K562 (cell line): ENCODE data around the gene HMGCL. TPM values are rescaled to one million over a fixed set of nuclear protein-coding genes. Genes with fewer than 3 reads are reported as not detected.
A peak's percentile ranks its signal among the peaks of the same experiment; 100 is the strongest.

Experiments
- BCL6 ChIP-seq: fragments of 250-450 bp; sonication (Bioruptor Pico); IDR thresholded peaks from 2 replicates; pipeline ENCODE4 v1.4.0; 2020
- CBFA2T3 ChIP-seq: fragments of 450-650 bp; IDR thresholded peaks from 2 replicates; pipeline ENCODE4 v1.6.1; 2017
- DACH1 ChIP-seq: fragments of 450-650 bp; IDR thresholded peaks from 2 replicates; pipeline ENCODE4 v1.6.1; 2018; ENCODE audit not compliant: partially characterized antibody
- FOXK1 ChIP-seq: sonication (generic); formaldehyde crosslinking; IDR thresholded peaks from 2 replicates; pipeline ENCODE4 v1.8.0; 2022; ENCODE audit warnings: missing genetic modification reagents, mild to moderate bottlenecking, borderline replicate concordance
- HNRNPH1 ChIP-seq: fragments of 200-400 bp; formaldehyde crosslinking; optimal IDR thresholded peaks from 2 replicates; pipeline ENCODE3; 2017; ENCODE audit warnings: low read depth, mild to moderate bottlenecking, low read length, moderate library complexity
- KHSRP ChIP-seq: fragments of 450-650 bp; IDR thresholded peaks from 2 replicates; pipeline ENCODE4 v1.6.1; 2017
- MXI1 ChIP-seq: IDR thresholded peaks from 2 replicates; pipeline ENCODE4 v1.6.1; 2011; ENCODE audit warnings: low read depth, mild to moderate bottlenecking, improper control_type of control experiment, low read length
- POU5F1 ChIP-seq: fragments of 150-350 bp; IDR thresholded peaks from 2 replicates; pipeline ENCODE4 v1.6.1; 2014; ENCODE audit warnings: borderline replicate concordance, low read length, low read depth, mild to moderate bottlenecking; ENCODE audit not compliant: partially characterized antibody
- RAD21 ChIP-seq, 2 experiments: fragments of 250-450 bp in 1 of 2; fragments of 450-650 bp in 1 of 2; sonication (Bioruptor Pico) in 1 of 2; formaldehyde crosslinking in 1 of 2; IDR thresholded peaks in 1 of 2; conservative IDR thresholded peaks in 1 of 2; 2 replicates each; pipeline versions ENCODE4 v1.4.0 to v1.8.0; 2020 to 2022; ENCODE audit warnings: mild to moderate bottlenecking in 2 of 2, moderate library complexity in 1 of 2
- RCOR1 ChIP-seq, 2 experiments: IDR thresholded peaks; 2 replicates each; pipeline ENCODE4 v1.6.1; 2012; ENCODE audit warnings: low read depth in 2 of 2, low read length in 2 of 2, borderline replicate concordance in 1 of 2, improper control_type of control experiment in 1 of 2
- SETDB1 ChIP-seq: IDR thresholded peaks from one replicate; pipeline ENCODE4 v1.6.1; 2012; ENCODE audit warnings: low read length, control low read depth, inconsistent platforms
- SRSF3 ChIP-seq: fragments of 200-400 bp; formaldehyde crosslinking; IDR thresholded peaks from 2 replicates; pipeline ENCODE4 v1.6.1; 2016; ENCODE audit warnings: mild to moderate bottlenecking, low read length, moderate library complexity; ENCODE audit not compliant: insufficient read depth
- ZC3H8 ChIP-seq: fragments of 450-650 bp; IDR thresholded peaks from 2 replicates; pipeline ENCODE4 v1.6.1; 2017
- ZNF668 ChIP-seq: fragments of 250-450 bp; sonication (Bioruptor Pico); IDR thresholded peaks from 2 replicates; pipeline ENCODE4 v1.8.0; 2022; ENCODE audit warnings: mild to moderate bottlenecking, inconsistent platforms
- ZNF79 ChIP-seq: fragments of 250-450 bp; sonication (Bioruptor Pico); IDR thresholded peaks from 2 replicates; pipeline ENCODE4 v1.4.0; 2020; ENCODE audit warnings: low read depth, mild to moderate bottlenecking, moderate library complexity
- ZSCAN32 ChIP-seq: fragments of 450-650 bp; formaldehyde crosslinking; IDR thresholded peaks from 2 replicates; pipeline ENCODE4 v1.4.0; 2020; ENCODE audit warnings: mild to moderate bottlenecking, moderate library complexity
- polyA plus RNA-seq, 8 experiments: library from polyadenylated mRNA; depleted of rRNA in 4 of 8; stranded (reverse) in 5 of 8; unstranded in 3 of 8; fragments of >200 nt; fragmentation: Nextera tagmentation in 2 of 8; fragmentation: Illumina TruSeq in 1 of 8; extraction: Ambion mirVana in 2 of 8; extraction: Trizol in 1 of 8; gene quantifications; 2 replicates each; pipeline versions ENCODE4 v1.2.1 to v1.2.3, GENCODE V29; 2011 to 2014; ENCODE audit warnings: inconsistent platforms in 1 of 8, missing spikeins in 1 of 8
- total RNA-seq, 7 experiments: library from RNA; depleted of rRNA in 6 of 7; stranded (reverse); fragments of >200 nt in 6 of 7; fragmentation: Illumina TruSeq in 2 of 7; extraction: Trizol in 2 of 7; gene quantifications; 2 replicates each; pipeline versions ENCODE4 v1.2.1 to v1.2.3, GENCODE V29; 2011 to 2021; ENCODE audit warnings: low replicate concordance in 1 of 7
- TF ChIP-seq, protein P1 (sequence below): fragments of 250-450 bp; sonication (Bioruptor Pico); IDR thresholded peaks from 2 replicates; pipeline ENCODE4 v1.4.0; 2020; ENCODE audit warnings: mild to moderate bottlenecking, moderate library complexity
- TF ChIP-seq, protein P2 (sequence below): fragments of 450-650 bp; formaldehyde crosslinking; IDR thresholded peaks from 2 replicates; pipeline ENCODE4 v1.4.0; 2022; ENCODE audit warnings: missing genetic modification characterization
- TF ChIP-seq, protein P3 (sequence below): sonication (generic); formaldehyde crosslinking; IDR thresholded peaks from 2 replicates; pipeline ENCODE4 v1.8.1; 2022; ENCODE audit warnings: missing genetic modification reagents
- TF ChIP-seq, protein P4 (sequence below): fragments of 250-450 bp; sonication (Bioruptor Pico); IDR thresholded peaks from 2 replicates; pipeline ENCODE4 v1.9.0; 2021; ENCODE audit warnings: mild to moderate bottlenecking, inconsistent platforms
- TF ChIP-seq, protein P5 (sequence below): fragments of 450-650 bp; formaldehyde crosslinking; conservative IDR thresholded peaks from 2 replicates; pipeline ENCODE4 v1.4.0; 2022; ENCODE audit warnings: mild to moderate bottlenecking, missing genetic modification characterization

HMGCL gene
- total and polyA plus RNA-seq, 9 of the 15 experiments (the other 6 are each of a cell fraction or from before 2014, with no cell fraction given): 18.0 to 82.2 (median 24.2) TPM

DNA sequence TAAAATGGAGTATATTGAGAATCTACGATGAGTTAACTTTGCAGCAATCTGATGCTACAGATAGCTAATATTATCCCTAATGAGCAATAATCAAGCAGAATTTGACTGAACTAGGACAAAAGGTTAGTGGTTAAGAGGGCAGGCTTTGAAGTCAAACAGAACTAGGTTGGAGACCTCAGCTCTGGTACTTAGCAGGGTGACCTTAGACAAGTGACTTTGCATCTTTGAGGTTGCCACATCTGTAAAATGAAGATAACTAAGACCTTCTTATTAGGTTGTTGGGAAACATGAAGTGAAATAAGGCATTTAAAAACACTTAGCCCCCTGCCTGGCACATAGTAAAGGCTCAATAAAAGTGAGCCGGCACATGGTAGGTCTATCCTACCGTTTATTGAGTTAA is 47.2 kb upstream of the HMGCL start (continued):
- TF ChIP-seq, protein P1, sequence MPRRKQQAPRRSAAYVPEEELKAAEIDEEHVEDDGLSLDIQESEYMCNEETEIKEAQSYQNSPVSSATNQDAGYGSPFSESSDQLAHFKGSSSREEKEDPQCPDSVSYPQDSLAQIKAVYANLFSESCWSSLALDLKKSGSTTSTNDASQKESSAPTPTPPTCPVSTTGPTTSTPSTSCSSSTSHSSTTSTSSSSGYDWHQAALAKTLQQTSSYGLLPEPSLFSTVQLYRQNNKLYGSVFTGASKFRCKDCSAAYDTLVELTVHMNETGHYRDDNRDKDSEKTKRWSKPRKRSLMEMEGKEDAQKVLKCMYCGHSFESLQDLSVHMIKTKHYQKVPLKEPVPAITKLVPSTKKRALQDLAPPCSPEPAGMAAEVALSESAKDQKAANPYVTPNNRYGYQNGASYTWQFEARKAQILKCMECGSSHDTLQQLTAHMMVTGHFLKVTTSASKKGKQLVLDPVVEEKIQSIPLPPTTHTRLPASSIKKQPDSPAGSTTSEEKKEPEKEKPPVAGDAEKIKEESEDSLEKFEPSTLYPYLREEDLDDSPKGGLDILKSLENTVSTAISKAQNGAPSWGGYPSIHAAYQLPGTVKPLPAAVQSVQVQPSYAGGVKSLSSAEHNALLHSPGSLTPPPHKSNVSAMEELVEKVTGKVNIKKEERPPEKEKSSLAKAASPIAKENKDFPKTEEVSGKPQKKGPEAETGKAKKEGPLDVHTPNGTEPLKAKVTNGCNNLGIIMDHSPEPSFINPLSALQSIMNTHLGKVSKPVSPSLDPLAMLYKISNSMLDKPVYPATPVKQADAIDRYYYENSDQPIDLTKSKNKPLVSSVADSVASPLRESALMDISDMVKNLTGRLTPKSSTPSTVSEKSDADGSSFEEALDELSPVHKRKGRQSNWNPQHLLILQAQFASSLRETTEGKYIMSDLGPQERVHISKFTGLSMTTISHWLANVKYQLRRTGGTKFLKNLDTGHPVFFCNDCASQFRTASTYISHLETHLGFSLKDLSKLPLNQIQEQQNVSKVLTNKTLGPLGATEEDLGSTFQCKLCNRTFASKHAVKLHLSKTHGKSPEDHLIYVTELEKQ (CRISPR knock-in tag): no peak
- TF ChIP-seq ZNF668 (no peak), SRSF3 (no peak), ZSCAN32 (CRISPR knock-in tag) (no peak), KHSRP (no peak), FOXK1 (CRISPR knock-in tag) (no peak), MXI1 (no peak), HNRNPH1 (no peak), RAD21 (CRISPR knock-in tag; conservative IDR thresholded peaks at IDR 0.05 in 1 of 2, IDR thresholded peaks at IDR 0.05 in 1 of 2) (no peak), POU5F1 (no peak), BCL6 (no peak), ZNF79 (CRISPR knock-in tag) (no peak), ZC3H8 (no peak), RCOR1 (IDR thresholded peaks at IDR 0.05; ENCODE audit: borderline replicate concordance in 1 of 2, low read depth in 2 of 2, low read length in 2 of 2) (peak in 1 of 2 experiments; percentile 77; a peak in 2 of 4 replicates), DACH1 (peak; percentile 56), SETDB1 (no peak), CBFA2T3 (peak; percentile 85)
- TF ChIP-seq, protein P2, sequence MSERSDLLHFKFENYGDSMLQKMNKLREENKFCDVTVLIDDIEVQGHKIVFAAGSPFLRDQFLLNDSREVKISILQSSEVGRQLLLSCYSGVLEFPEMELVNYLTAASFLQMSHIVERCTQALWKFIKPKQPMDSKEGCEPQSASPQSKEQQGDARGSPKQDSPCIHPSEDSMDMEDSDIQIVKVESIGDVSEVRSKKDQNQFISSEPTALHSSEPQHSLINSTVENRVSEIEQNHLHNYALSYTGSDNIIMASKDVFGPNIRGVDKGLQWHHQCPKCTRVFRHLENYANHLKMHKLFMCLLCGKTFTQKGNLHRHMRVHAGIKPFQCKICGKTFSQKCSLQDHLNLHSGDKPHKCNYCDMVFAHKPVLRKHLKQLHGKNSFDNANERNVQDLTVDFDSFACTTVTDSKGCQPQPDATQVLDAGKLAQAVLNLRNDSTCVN (CRISPR knock-in tag): no peak
- TF ChIP-seq, protein P3, sequence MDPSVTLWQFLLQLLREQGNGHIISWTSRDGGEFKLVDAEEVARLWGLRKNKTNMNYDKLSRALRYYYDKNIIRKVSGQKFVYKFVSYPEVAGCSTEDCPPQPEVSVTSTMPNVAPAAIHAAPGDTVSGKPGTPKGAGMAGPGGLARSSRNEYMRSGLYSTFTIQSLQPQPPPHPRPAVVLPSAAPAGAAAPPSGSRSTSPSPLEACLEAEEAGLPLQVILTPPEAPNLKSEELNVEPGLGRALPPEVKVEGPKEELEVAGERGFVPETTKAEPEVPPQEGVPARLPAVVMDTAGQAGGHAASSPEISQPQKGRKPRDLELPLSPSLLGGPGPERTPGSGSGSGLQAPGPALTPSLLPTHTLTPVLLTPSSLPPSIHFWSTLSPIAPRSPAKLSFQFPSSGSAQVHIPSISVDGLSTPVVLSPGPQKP (CRISPR knock-in tag): no peak
- TF ChIP-seq, protein P4, sequence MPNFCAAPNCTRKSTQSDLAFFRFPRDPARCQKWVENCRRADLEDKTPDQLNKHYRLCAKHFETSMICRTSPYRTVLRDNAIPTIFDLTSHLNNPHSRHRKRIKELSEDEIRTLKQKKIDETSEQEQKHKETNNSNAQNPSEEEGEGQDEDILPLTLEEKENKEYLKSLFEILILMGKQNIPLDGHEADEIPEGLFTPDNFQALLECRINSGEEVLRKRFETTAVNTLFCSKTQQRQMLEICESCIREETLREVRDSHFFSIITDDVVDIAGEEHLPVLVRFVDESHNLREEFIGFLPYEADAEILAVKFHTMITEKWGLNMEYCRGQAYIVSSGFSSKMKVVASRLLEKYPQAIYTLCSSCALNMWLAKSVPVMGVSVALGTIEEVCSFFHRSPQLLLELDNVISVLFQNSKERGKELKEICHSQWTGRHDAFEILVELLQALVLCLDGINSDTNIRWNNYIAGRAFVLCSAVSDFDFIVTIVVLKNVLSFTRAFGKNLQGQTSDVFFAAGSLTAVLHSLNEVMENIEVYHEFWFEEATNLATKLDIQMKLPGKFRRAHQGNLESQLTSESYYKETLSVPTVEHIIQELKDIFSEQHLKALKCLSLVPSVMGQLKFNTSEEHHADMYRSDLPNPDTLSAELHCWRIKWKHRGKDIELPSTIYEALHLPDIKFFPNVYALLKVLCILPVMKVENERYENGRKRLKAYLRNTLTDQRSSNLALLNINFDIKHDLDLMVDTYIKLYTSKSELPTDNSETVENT (CRISPR knock-in tag): no peak
- TF ChIP-seq, protein P5, sequence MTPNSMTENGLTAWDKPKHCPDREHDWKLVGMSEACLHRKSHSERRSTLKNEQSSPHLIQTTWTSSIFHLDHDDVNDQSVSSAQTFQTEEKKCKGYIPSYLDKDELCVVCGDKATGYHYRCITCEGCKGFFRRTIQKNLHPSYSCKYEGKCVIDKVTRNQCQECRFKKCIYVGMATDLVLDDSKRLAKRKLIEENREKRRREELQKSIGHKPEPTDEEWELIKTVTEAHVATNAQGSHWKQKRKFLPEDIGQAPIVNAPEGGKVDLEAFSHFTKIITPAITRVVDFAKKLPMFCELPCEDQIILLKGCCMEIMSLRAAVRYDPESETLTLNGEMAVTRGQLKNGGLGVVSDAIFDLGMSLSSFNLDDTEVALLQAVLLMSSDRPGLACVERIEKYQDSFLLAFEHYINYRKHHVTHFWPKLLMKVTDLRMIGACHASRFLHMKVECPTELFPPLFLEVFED (CRISPR knock-in tag): no peak
